GM19099 (cell line): Measurements from ENCODE around the gene LRP10.

Source experiments
- POLR2A ChIP-seq: IDR thresholded peaks from 3 replicates; pipeline ENCODE4 v1.6.1; 2011; ENCODE audit warnings: low read depth; ENCODE audit not compliant: insufficient read length; ENCODE audit errors: extremely low read depth

Gene LRP10

GRCh38 chr14:22841311-22841710 lies 30.2 kb upstream of the LRP10 start:
- TF ChIP-seq POLR2A = no peak

- TF ChIP-seq POLR2A = no peak
Measured at GRCh38 chr14:22841769-22842168, 29.8 kb upstream of the LRP10 start.

GRCh38 chr14:22842211-22843122 lies 29.1 kb upstream of the LRP10 start:
- no peak for TF ChIP-seq POLR2A

- no peak for TF ChIP-seq POLR2A
Measured at GRCh38 chr14:22843123-22843925, 28.2 kb upstream of the LRP10 start.

DNA sequence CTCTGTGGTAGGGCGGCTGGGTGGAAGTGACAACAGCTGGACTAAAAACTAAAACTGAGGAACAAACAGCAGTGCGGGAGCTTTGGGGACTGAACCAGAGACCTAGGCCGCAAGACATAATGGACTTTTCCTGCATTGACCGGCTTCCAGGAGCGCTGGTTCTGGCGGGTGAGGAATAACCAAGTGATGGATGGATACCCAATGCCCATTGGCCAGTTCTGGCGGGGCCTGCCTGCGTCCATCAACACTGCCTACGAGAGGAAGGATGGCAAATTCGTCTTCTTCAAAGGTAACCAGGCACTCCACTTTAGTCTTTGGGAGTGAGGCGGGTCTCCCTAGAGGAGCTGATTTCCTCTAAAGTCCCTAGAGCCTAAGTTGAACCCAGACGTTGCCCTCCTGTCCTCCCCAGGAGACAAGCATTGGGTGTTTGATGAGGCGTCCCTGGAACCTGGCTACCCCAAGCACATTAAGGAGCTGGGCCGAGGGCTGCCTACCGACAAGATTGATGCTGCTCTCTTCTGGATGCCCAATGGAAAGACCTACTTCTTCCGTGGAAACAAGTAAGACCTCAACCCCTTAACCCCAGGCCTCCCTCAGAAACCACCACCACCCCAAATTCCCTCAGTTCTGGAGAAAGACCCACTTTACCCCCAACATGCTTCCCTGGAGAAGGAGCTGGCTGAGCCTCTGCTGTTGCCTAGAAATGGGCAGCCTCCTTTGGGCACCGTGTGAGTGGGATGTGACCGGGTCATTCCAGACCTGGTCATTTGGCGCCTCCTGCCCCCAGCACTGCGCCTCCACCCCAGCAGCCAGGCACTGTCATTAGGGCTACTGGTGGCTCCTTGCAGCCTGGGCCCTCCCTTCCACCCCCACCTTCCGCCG lies 27.1 kb upstream of the LRP10 start:
- TF ChIP-seq POLR2A = no peak

GRCh38 chr14:22845103-22845394 lies 26.5 kb upstream of the LRP10 start:
- TF ChIP-seq POLR2A = no peak

DNA sequence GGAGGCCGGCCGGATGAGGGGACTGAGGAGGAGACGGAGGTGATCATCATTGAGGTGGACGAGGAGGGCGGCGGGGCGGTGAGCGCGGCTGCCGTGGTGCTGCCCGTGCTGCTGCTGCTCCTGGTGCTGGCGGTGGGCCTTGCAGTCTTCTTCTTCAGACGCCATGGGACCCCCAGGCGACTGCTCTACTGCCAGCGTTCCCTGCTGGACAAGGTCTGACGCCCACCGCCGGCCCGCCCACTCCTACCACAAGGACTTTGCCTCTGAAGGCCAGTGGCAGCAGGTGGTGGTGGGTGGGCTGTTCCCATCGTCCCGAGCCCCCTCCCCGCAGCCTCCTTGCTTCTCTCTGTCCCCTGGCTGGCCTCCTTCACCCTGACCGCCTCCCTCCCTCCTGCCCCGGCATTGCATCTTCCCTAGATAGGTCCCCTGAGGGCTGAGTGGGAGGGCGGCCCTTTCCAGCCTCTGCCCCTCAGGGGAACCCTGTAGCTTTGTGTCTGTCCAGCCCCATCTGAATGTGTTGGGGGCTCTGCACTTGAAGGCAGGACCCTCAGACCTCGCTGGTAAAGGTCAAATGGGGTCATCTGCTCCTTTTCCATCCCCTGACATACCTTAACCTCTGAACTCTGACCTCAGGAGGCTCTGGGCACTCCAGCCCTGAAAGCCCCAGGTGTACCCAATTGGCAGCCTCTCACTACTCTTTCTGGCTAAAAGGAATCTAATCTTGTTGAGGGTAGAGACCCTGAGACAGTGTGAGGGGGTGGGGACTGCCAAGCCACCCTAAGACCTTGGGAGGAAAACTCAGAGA lies 25.5 kb upstream of the LRP10 start:
- TF ChIP-seq POLR2A = no peak

DNA sequence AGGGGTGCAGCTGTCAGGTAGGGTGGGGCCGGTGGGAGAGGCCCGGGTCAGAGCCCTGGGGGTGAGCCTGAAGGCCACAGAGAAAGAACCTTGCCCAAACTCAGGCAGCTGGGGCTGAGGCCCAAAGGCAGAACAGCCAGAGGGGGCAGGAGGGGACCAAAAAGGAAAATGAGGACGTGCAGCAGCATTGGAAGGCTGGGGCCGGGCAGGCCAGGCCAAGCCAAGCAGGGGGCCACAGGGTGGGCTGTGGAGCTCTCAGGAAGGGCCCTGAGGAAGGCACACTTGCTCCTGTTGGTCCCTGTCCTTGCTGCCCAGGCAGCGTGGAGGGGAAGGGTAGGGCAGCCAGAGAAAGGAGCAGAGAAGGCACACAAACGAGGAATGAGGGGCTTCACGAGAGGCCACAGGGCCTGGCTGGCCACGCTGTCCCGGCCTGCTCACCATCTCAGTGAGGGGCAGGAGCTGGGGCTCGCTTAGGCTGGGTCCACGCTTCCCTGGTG lies 24.7 kb upstream of the LRP10 start:
- no peak for TF ChIP-seq POLR2A

GRCh38 chr14:22847661-22848341 lies 23.7 kb upstream of the LRP10 start:
- no peak for TF ChIP-seq POLR2A

- TF ChIP-seq POLR2A = no peak
Measured at GRCh38 chr14:22848351-22849164, 23.0 kb upstream of the LRP10 start.

- no peak for TF ChIP-seq POLR2A
Measured at GRCh38 chr14:22849212-22849819, 22.2 kb upstream of the LRP10 start.
